A549 treated with RU486 at 1 μM for 4 hours (cell line): Measurements from ENCODE around the gene DHX32. TPM values are rescaled to one million over a fixed set of nuclear protein-coding genes. Genes with fewer than 3 reads are reported as not detected.

ENCODE experiments used
- total RNA-seq: library from RNA; stranded (reverse); fragments of 200-300 nt; extraction: Qiagen RNA extraction; gene quantifications from 5 replicates; pipeline ENCODE4 v1.2.3, GENCODE V29; 2022; ENCODE audit warnings: low read depth

DHX32 gene, protein sequence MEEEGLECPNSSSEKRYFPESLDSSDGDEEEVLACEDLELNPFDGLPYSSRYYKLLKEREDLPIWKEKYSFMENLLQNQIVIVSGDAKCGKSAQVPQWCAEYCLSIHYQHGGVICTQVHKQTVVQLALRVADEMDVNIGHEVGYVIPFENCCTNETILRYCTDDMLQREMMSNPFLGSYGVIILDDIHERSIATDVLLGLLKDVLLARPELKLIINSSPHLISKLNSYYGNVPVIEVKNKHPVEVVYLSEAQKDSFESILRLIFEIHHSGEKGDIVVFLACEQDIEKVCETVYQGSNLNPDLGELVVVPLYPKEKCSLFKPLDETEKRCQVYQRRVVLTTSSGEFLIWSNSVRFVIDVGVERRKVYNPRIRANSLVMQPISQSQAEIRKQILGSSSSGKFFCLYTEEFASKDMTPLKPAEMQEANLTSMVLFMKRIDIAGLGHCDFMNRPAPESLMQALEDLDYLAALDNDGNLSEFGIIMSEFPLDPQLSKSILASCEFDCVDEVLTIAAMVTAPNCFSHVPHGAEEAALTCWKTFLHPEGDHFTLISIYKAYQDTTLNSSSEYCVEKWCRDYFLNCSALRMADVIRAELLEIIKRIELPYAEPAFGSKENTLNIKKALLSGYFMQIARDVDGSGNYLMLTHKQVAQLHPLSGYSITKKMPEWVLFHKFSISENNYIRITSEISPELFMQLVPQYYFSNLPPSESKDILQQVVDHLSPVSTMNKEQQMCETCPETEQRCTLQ
- 32.9 to 49.2 TPM (median 46.9 TPM) in 5 replicates for total RNA-seq

DNA sequence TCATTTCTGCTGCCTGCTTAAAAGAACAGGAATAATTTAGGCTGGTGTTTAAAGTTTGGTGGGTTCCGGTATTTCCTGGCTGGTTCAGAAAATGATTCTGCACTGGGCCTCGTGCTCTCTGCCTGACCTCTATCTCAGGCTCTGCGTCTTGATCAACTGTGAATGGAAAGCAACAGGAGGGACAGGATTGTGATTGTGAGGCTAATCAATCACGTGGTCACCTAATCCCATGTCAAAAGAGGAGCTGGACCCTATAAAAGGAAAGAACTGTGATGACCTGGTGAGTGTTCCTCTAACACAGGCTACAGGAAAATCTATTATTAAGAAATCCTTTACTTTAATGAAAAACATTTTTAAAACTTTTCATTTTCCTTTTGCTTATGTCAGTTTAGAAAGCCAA is at the start of gene DHX32:
TSS of gene DHX32 (minus strand) at position 101 of the 400 bp plus-strand sequence. CDS start 468 bp downstream, outside the sequence.

DNA sequence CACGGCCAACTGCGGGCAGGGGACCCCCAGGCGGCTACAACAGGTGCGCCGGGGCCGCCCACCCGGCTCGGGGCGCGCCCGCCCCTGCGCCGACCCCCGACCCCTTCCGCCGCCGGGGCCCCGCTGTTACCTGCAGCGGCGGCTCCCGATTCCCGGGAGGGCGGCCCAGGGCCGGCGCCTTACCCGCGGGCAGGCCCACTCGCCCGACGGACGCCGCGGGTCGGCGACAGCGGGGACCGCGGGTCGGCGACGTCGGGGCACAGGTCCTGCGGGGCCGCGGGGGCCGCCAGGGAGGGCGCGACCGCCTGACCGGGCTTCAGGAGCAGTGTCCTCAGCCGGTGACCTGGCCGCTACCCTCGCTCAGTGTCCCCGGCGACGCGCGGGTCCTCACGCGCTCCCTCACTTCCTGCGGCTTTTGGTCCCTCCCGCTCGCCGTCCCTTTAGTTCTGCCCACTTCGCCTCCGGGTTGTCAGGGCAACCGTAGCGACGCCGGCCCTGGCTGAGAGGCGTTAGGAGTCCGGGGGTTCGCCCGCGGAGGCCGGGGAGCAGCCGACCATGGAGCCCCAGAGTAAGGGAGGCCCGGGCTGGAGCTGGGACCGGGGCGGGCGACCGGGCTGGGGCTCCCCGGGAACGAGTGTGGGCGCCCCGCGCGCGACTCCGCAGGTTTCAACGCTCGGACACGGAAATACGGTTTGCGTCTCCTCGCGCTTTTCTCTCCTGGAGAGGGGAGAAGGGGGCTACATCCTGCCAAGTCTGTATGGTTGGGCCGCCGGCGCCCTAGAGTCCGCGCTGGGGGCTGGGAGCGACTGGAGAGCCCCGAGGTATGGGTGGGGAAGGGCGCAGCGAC is 15.2 kb upstream of the DHX32 start, which contains the start of gene FANK1:
TSS of gene FANK1 (plus strand) at position 477 of the 847 bp plus-strand sequence. CDS start at position 556, 79 bp downstream.

DNA sequence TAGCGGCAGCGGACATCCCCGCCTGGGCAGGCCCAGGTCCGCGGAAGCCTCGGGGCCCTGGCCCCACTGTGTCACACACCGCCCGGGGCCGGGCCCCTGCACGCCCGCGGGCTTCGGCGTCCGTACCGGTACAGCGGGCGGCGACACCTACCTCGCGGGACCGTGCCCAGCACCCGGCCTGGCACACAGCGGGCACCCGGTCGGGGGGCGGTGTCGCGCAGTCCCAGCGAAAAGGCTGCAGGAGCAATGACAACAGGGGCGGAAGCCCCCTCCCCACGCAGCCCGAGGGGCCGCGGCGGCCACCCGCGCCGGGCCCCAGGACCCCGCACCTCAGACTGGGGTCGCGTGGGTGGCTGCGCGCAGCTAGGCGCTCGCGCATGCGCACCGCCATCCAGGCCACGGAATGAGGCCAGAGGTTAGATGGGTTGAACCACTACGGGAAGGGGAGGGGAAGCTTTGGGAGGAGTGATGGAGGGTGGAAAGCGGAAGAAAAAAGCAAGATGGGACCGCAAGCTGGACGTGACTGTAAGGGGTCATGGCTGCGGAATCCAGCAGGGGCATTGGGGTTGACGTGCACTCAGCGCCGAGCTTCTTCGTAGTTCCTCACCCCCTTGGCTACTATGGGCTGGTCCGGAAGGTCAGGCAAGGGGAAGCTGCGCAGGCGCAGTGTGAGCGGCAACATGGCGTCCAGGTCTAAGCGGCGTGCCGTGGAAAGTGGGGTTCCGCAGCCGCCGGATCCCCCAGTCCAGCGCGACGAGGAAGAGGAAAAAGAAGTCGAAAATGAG is 58.0 kb downstream of the DHX32 start, which contains the start of the genes BCCIP and UROS:
TSS of gene BCCIP (plus strand) at position 669 of the 785 bp plus-strand sequence. CDS start at position 681, 12 bp downstream.
TSS of gene UROS (minus strand) at position 381 of the 785 bp plus-strand sequence. CDS start 6,759 bp downstream, outside the sequence.

Other genes with a start within 250 kb of the DHX32 start
- not detected in 5 replicates for gene TEX36, start 198.1 kb downstream of the DHX32 start, total RNA-seq
- 10.7 to 19.1 TPM (median 16.9 TPM) in 5 replicates for gene EDRF1, start 161.6 kb downstream of the DHX32 start, total RNA-seq
- gene MMP21, start 105.5 kb downstream of the DHX32 start, total RNA-seq = 0.05 TPM in 1 of 5 replicates, not detected in the others
- gene UROS, start 58.0 kb downstream of the DHX32 start, total RNA-seq = 61.2 to 69.0 TPM (median 63.8 TPM) in 5 replicates
- gene BCCIP, start 57.7 kb downstream of the DHX32 start, total RNA-seq = 108 to 162 TPM (median 124 TPM) in 5 replicates
- 2.4 to 3.8 TPM (median 3.0 TPM) in 5 replicates for gene FANK1, start 15.3 kb upstream of the DHX32 start, total RNA-seq